AG08395 (cell line): ENCODE measurements around the gene ZNF574.

Experiments used
- DNase-seq: peaks from one replicate; pipeline ENCODE4 v3.0.0; 2012; ENCODE audit warnings: mixed read lengths, low spot score

ZNF574 gene

DNA sequence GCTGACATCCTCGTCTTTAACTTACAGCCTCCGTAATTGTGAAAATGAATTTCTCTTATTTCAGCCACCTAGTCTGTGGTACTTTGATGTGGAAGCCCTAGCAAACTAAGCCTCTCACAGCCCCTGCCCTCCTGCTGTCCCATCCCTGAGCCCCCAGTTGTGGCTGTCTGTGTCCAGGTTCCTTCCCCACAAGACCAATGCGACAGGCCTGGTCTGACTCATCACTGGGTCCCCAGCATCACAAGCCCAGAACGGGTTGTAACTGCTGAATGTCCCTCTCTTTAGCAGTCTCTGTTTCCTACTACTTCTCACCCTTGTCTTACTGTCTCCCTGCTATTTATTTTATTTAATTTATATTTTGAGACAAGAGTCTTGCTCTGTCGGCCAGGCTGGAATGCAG lies 50.6 kb downstream of the ZNF574 start:
- no peak for DNase-seq

DNA sequence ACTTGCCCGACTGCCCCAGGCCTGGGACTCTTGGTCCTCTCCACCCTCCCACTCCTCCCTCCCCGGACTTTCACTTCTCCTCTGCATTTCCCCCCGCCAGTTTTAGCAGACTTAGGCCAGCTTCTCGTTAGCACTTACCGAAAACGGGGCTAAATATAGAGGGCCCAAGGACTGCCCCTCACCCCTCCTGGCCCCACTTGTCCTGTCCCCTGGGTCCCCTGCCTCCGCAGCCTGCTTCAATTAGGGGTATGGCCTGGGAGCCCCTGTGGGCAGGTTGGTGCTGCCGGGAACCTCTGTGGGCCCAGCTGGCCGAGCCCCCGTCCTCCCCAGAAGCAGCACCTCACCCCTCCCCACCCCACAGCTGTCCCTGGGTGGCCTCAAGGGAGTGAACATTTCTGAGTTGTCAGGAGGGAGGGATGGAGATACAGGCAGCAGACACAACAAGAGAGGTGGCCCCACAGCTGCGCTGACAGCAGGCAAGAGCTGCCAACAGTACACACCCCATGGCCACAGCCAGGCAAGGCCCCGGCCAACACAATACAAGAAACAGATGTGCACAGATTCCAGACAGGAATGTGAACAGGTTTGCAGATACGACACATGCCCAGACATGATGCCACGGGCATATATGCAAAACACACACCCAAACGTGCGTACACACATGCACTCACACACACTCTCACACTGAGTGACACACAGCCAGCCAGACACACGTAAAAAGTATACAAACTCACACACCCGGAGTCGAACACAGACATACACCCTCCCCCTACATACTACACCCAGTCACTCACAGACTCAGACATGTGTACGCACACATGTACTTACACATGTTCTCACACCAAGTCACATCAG lies 53.7 kb downstream of the ZNF574 start:
- peak; percentile 82 for DNase-seq

DNA sequence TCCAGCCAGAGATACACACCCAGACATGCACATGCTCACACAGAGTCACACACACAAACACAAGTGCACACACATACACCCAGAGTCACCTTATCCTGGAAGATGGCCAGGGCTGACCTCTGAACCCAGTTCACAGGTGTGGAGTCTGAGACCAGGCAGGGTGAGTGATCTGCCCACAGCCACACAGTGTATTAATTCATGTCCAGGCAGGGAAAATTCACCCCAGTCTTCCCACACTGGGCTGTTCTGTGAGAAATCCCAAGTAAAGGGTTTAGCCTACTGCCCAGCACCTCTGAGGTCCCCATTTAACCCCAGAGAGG lies 54.2 kb downstream of the ZNF574 start:
- DNase-seq, result no peak
